COLO829 (cell line): Measurements from ENCODE around the gene CDH4.
"Not testable (repeated sequence)": the region's sequence is repeated elsewhere in the genome, so short reads cannot be mapped to it uniquely, and the experiment has no call there.

Experiments used
- DNase-seq: peaks from one replicate; pipeline ENCODE4 v3.0.0; 2012; ENCODE audit warnings: low spot score

The CDH4 gene

DNA sequence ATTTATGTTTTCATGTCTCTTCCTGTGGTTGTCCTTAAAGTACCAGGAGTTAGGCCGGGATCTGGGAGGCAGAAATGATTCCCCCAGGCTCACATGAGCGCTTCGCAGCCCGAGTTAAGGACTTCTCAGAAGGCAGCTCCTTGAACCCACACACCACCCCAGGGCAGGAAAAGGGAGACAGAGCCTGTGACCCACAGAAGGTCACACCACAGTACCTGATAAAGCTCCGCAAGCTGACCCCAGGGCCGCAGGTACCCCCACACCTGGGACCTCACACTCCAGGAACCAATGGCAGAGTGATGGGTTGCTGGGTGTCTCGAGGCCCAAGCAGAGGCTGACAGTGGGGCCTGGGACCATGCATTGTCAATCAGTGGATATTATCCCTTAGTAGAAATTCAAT is 207.6 kb downstream of the CDH4 start:
- DNase-seq: no peak

DNA sequence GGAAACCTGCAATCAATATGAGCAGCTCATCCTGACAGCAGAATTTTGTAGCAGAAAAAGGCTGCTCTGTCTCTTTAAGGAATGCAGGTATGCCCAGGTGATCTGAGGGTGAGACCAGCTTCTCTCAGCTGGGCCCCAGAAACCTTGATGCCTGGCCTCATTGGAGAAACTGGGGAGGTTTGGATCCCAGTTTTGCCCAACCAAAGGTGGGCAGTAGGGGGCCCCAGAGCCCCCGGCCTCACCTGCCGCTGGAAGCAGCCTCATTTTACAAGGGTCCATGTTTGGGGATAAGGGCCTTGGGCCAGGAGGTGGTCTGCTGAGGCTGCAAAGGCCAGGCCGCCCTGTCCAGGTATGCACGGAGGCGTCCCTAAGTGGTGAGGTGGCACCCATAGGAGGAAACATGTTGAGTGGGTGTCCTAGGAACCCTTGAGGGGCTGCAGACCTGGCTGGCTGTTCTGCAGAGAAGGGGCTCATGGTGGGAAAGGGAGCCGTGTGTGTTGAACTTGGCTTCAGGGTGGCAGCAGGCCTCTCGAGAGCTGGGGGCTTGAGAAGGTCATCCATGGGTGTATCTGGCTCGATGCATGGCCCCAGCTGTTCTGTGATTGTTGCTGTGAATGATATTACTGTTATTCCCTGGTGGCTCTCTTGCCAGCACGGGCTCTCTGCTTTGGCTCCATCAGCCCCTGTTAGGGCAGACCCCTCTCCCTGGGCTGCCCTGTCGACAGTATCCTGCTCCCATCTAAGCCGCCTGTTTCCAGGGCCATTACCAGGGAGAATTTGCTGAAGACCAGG is 208.4 kb downstream of the CDH4 start:
- no peak for DNase-seq

GRCh38 chr20:61461461-61461860 is 209.4 kb downstream of the CDH4 start:
- DNase-seq: no peak

- DNase-seq: no peak
Observed at GRCh38 chr20:61464307-61465303, 212.5 kb downstream of the CDH4 start.

- DNase-seq: no peak
Observed at GRCh38 chr20:61475729-61476128, 223.7 kb downstream of the CDH4 start.

- no peak for DNase-seq
Observed at GRCh38 chr20:61476956-61477355, 224.9 kb downstream of the CDH4 start.

DNA sequence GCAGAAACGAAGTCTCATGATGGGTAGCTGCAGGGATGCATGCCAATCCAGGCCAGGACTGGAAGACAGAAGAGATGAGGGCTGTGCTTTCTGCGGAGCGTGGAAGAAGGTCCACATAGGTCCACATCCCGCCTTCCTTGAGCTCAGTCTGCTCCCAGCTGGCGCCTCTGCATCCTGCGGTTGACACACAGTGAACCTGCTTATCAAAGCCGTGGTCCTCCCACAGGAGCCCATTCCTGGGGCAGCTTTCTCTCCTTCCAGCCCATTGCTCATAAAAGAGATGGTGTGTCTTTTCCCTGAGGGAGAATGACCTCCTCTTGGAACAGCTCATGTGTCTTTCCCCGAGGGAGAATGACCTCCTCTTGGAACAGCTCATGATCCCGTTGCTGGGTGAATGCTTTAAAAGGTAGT is 225.4 kb downstream of the CDH4 start:
- DNase-seq: no peak

GRCh38 chr20:61478094-61478493 is 226.0 kb downstream of the CDH4 start:
- DNase-seq: no peak

DNA sequence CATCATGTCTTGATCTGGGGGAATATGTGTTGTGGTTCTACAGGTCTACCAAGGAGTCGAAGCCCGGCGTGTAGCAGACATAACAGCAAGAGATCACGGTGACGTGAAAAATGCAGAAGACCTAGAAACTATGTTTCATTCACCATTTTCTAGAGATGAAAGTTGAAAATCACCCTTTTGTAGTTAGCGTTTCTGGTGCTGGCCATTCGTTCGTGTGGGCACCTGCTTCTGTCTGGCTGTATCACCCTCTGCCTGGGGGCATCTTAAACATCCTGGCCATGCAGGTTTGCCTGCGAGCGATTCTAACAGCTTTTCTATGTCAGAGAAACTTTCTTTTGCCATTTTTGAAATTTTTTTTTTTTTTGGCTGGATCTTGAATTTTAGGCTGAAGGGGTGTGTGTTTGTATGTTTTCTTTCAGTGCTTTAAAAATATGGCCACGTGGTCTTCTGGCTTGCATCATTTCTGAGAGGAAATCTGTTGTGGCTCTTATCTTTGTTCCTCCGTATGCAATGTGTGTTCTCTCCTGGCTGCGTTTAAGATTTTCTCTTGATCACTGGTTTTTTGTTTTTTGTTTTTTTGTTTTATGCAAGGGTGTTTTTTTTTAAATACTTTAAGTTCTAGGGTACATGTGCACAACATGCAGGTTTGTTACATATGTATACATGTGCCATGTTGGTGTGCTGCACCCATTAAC is 226.7 kb downstream of the CDH4 start:
- DNase-seq: no peak

- DNase-seq: not testable (repeated sequence)
Observed at GRCh38 chr20:61479433-61479832, 227.4 kb downstream of the CDH4 start.

- no peak for DNase-seq
Observed at GRCh38 chr20:61480158-61480825, 228.2 kb downstream of the CDH4 start.

DNA sequence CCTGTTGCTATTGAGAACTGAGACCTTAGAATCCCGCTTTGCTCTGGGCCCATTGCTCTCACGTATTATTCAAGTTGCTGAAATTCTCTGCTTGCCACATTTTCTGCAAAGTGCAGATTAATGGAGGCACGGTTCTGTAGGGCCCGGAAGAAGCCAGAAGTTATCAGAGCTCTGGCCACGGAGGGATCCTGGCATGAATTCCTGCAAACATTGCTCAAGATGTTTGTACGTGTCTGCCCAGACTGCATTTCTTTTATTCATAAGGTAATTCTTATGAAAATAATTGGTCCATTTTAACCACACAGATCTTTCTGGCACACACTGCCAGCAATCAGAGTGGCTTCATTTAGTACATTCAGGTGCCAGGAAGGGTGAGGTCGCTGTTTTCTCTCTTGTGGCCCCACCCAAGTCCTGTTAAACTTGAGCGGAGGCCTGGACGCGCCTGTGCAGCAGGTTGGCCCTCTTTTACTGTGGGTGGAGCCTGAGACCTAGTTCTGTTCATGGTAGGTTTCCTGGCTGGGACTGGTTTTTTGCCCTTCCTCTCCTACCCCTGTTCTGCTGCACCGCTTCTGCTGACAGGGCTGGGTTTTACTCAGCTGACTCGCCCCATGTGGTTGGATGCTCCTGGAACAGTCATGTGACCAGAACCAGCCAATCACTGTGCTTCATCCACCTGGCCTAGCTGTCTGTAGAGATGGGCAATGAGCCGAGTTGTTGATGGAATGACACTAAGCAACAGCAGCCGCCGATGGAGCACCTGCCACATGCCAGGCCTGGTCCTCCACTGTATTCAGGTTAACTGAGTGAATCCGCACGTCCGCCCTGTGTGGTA is 230.2 kb downstream of the CDH4 start:
- DNase-seq: no peak

GRCh38 chr20:61482901-61483300 is 230.8 kb downstream of the CDH4 start:
- no peak for DNase-seq

- DNase-seq: no peak
Observed at GRCh38 chr20:61483336-61484067, 231.4 kb downstream of the CDH4 start.

GRCh38 chr20:61486198-61486597 is 234.1 kb downstream of the CDH4 start:
- no peak for DNase-seq

DNA sequence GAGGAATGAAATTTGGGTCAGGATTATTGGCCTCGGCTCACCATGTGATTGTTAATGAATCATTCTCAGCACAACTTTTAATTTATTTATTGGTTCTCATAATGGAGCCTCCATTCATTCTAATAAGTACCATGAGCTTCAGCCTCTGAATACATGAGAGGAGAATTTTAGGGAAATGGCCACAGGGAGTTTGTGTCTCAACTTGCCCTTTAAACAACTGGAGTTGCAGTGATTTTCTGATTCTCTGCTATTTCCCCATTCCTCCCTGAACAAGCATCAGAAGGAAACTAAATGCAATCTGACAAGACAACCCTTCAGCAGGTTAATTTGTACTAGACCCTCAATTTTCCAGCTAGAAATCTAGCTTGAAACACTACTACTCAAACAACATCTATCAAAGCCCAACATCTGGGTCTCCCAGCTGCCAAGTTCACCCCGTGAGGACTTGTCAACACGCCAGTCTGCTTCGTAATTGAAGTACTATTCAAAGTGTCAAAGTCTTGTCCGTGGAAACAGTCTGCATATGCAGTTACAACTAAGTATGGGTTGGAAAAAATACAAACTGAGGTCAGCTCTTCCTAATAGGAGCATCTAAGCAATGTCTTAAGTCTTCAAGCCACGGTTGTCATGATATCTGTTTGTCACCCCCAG is 235.4 kb downstream of the CDH4 start:
- no peak for DNase-seq

DNA sequence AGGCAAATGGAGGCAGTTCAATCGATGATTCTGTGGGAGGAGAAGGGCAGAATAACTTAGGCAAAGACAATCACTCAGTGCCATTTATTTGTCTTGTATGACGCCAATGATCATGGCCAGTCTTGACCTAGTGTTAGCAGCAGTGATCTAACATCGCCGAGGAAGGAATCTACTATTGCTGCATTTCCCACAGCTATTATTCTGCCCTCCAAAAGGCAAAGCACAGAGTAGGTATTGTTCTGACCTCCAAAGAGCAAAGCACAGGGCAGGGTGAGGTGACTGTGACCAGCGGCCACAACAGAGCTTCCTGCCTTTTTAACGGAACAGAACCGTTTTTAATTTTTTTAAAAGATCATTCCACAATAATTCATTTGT is 235.9 kb downstream of the CDH4 start:
- no peak for DNase-seq

- DNase-seq: no peak
Observed at GRCh38 chr20:61490721-61491120, 238.7 kb downstream of the CDH4 start.

- no peak for DNase-seq
Observed at GRCh38 chr20:61492065-61492464, 240.0 kb downstream of the CDH4 start.

- DNase-seq: no peak
Observed at GRCh38 chr20:61493798-61494305, 241.8 kb downstream of the CDH4 start.
